HepG2 (cell line): Measurements from ENCODE around the gene SLC13A3. TPM values are rescaled to one million over a fixed set of nuclear protein-coding genes. Genes with fewer than 3 reads are reported as not detected.

Experiments
- GMEB2 ChIP-seq: IDR thresholded peaks from 2 replicates; pipeline ENCODE4 v1.6.1; 2016; ENCODE audit warnings: missing biosample characterization, missing genetic modification reagents, low read depth
- HMG20B ChIP-seq: conservative IDR thresholded peaks from 2 replicates; pipeline ENCODE4 v1.6.1; 2016; ENCODE audit warnings: missing genetic modification reagents, missing compliant biosample characterization
- NBN ChIP-seq: fragments of 450-650 bp; conservative IDR thresholded peaks from 2 replicates; pipeline ENCODE4 v1.6.1; 2017
- PITX1 ChIP-seq: sonication (generic); formaldehyde crosslinking; IDR thresholded peaks from 2 replicates; pipeline ENCODE4 v1.5.1; 2020; ENCODE audit warnings: mild to moderate bottlenecking, missing genetic modification reagents
- RFX3 ChIP-seq: IDR thresholded peaks from 2 replicates; pipeline ENCODE4 v1.6.1; 2016; ENCODE audit warnings: missing biosample characterization, missing genetic modification reagents
- SP1 ChIP-seq, 2 experiments: fragments of 450-650 bp in 1 of 2; sonication (generic) in 1 of 2; formaldehyde crosslinking in 1 of 2; IDR thresholded peaks; 2 replicates each; pipeline versions ENCODE4 v1.4.0 to v1.6.1; 2016 to 2020; ENCODE audit warnings: missing genetic modification reagents in 1 of 2
- ZNF143 ChIP-seq: sonication (generic); formaldehyde crosslinking; IDR thresholded peaks from 2 replicates; pipeline ENCODE4 v1.4.0; 2020; ENCODE audit warnings: missing genetic modification reagents
- ZNF484 ChIP-seq: sonication (generic); formaldehyde crosslinking; IDR thresholded peaks from 2 replicates; pipeline ENCODE4 v1.5.1; 2020; ENCODE audit warnings: mild to moderate bottlenecking, low read depth, missing genetic modification reagents, borderline replicate concordance
- ZNF709 ChIP-seq: sonication (generic); formaldehyde crosslinking; IDR thresholded peaks from 2 replicates; pipeline ENCODE4 v1.5.0; 2020; ENCODE audit warnings: mild to moderate bottlenecking, missing genetic modification reagents
- polyA plus RNA-seq, 8 experiments: library from polyadenylated mRNA; depleted of rRNA in 3 of 8; stranded (reverse) in 7 of 8; unstranded in 1 of 8; fragments of >200 nt; fragmentation: Illumina TruSeq in 4 of 8; extraction: Trizol in 4 of 8; gene quantifications; 2 replicates each; pipeline versions ENCODE4 v1.2.1 to v1.2.3, GENCODE V29; 2011 to 2016; ENCODE audit warnings: low read depth in 4 of 8, missing spikeins in 1 of 8, mixed read lengths in 1 of 8; ENCODE audit not compliant: insufficient read depth in 1 of 8
- total RNA-seq, 5 experiments: library from RNA; depleted of rRNA; stranded (reverse); fragments of >200 nt; fragmentation: Illumina TruSeq; extraction: Trizol; gene quantifications; 2 replicates each; pipeline ENCODE4 v1.2.3, GENCODE V29; 2016; ENCODE audit warnings: low read depth in 1 of 5
- TF ChIP-seq, protein P1 (sequence below): sonication (generic); formaldehyde crosslinking; conservative IDR thresholded peaks from 2 replicates; pipeline ENCODE4 v1.5.0; 2020; ENCODE audit warnings: missing genetic modification reagents
- TF ChIP-seq, protein P2 (sequence below): sonication (generic); formaldehyde crosslinking; IDR thresholded peaks from 2 replicates; pipeline ENCODE4 v1.4.0; 2020; ENCODE audit warnings: missing genetic modification reagents
- TF ChIP-seq, protein P3 (sequence below): sonication (generic); formaldehyde crosslinking; IDR thresholded peaks from 2 replicates; pipeline ENCODE4 v1.5.0; 2020; ENCODE audit warnings: missing genetic modification reagents
- TF ChIP-seq, protein P4 (sequence below): sonication (generic); formaldehyde crosslinking; IDR thresholded peaks from 2 replicates; pipeline ENCODE4 v1.8.0; 2022; ENCODE audit warnings: mild to moderate bottlenecking, missing genetic modification reagents, moderate library complexity

SLC13A3 gene
- total and polyA plus RNA-seq, 2 of the 13 experiments (the other 11 are each of a cell fraction or from before 2014, with no cell fraction given) = 66.5 to 76.0 TPM

GRCh38 chr20:46689082-46689753 is 38.0 kb upstream of the SLC13A3 start, which contains the start of gene TP53RK (continued):
- TF ChIP-seq GMEB2 (CRISPR knock-in tag) (no peak), NBN (no peak), ZNF484 (CRISPR knock-in tag) (peak; percentile 84; the same call in 1 of the 2 replicates), SP1 (IDR thresholded peaks at IDR 0.05) (no peak), SP1 (CRISPR knock-in tag; IDR thresholded peaks at IDR 0.05) (peak; percentile 36; the same call in 1 of the 2 replicates), ZNF709 (CRISPR knock-in tag) (no peak), HMG20B (peak; percentile 28; the same call in 1 of the 2 replicates), ZNF143 (CRISPR knock-in tag) (peak; percentile 60; the same call in 1 of the 2 replicates), PITX1 (CRISPR knock-in tag) (no peak; the same call in 1 of the 2 replicates), RFX3 (CRISPR knock-in tag) (no peak)
- TF ChIP-seq, protein P1, sequence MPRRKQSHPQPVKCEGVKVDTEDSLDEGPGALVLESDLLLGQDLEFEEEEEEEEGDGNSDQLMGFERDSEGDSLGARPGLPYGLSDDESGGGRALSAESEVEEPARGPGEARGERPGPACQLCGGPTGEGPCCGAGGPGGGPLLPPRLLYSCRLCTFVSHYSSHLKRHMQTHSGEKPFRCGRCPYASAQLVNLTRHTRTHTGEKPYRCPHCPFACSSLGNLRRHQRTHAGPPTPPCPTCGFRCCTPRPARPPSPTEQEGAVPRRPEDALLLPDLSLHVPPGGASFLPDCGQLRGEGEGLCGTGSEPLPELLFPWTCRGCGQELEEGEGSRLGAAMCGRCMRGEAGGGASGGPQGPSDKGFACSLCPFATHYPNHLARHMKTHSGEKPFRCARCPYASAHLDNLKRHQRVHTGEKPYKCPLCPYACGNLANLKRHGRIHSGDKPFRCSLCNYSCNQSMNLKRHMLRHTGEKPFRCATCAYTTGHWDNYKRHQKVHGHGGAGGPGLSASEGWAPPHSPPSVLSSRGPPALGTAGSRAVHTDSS (CRISPR knock-in tag) = no peak; the same call in 1 of the 2 replicates
- TF ChIP-seq, protein P2, sequence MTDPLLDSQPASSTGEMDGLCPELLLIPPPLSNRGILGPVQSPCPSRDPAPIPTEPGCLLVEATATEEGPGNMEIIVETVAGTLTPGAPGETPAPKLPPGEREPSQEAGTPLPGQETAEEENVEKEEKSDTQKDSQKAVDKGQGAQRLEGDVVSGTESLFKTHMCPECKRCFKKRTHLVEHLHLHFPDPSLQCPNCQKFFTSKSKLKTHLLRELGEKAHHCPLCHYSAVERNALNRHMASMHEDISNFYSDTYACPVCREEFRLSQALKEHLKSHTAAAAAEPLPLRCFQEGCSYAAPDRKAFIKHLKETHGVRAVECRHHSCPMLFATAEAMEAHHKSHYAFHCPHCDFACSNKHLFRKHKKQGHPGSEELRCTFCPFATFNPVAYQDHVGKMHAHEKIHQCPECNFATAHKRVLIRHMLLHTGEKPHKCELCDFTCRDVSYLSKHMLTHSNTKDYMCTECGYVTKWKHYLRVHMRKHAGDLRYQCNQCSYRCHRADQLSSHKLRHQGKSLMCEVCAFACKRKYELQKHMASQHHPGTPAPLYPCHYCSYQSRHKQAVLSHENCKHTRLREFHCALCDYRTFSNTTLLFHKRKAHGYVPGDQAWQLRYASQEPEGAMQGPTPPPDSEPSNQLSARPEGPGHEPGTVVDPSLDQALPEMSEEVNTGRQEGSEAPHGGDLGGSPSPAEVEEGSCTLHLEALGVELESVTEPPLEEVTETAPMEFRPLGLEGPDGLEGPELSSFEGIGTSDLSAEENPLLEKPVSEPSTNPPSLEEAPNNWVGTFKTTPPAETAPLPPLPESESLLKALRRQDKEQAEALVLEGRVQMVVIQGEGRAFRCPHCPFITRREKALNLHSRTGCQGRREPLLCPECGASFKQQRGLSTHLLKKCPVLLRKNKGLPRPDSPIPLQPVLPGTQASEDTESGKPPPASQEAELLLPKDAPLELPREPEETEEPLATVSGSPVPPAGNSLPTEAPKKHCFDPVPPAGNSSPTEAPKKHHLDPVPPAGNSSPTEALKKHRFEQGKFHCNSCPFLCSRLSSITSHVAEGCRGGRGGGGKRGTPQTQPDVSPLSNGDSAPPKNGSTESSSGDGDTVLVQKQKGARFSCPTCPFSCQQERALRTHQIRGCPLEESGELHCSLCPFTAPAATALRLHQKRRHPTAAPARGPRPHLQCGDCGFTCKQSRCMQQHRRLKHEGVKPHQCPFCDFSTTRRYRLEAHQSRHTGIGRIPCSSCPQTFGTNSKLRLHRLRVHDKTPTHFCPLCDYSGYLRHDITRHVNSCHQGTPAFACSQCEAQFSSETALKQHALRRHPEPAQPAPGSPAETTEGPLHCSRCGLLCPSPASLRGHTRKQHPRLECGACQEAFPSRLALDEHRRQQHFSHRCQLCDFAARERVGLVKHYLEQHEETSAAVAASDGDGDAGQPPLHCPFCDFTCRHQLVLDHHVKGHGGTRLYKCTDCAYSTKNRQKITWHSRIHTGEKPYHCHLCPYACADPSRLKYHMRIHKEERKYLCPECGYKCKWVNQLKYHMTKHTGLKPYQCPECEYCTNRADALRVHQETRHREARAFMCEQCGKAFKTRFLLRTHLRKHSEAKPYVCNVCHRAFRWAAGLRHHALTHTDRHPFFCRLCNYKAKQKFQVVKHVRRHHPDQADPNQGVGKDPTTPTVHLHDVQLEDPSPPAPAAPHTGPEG = peak; percentile 92
- TF ChIP-seq, protein P3, sequence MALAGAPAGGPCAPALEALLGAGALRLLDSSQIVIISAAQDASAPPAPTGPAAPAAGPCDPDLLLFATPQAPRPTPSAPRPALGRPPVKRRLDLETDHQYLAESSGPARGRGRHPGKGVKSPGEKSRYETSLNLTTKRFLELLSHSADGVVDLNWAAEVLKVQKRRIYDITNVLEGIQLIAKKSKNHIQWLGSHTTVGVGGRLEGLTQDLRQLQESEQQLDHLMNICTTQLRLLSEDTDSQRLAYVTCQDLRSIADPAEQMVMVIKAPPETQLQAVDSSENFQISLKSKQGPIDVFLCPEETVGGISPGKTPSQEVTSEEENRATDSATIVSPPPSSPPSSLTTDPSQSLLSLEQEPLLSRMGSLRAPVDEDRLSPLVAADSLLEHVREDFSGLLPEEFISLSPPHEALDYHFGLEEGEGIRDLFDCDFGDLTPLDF (CRISPR knock-in tag) = peak; percentile 65; the same call in 1 of the 2 replicates
- TF ChIP-seq, protein P4, sequence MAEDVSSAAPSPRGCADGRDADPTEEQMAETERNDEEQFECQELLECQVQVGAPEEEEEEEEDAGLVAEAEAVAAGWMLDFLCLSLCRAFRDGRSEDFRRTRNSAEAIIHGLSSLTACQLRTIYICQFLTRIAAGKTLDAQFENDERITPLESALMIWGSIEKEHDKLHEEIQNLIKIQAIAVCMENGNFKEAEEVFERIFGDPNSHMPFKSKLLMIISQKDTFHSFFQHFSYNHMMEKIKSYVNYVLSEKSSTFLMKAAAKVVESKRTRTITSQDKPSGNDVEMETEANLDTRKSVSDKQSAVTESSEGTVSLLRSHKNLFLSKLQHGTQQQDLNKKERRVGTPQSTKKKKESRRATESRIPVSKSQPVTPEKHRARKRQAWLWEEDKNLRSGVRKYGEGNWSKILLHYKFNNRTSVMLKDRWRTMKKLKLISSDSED = peak; percentile 86; the same call in 1 of the 2 replicates
